ENCODE measurements around the gene TPP2.

GRCh38 chr13:102558029-102558428 lies 38.8 kb upstream of the TPP2 start:
- TF ChIP-seq EZH2 (IDR thresholded peaks at IDR 0.05; ENCODE audit: borderline replicate concordance, low read depth, low read length, poor library complexity, severe bottlenecking) (no peak), CTCF (conservative IDR thresholded peaks at IDR 0.05; ENCODE audit: low read depth, low read length) (no peak)

All from A673 (cell line).